Heart left ventricle (tissue), 16 donors: ENCODE results near the gene PRR5L. TPM values are rescaled to one million over a fixed set of nuclear protein-coding genes. Genes with fewer than 3 reads are reported as not detected.
A peak's percentile ranks its signal among the peaks of the same experiment; 100 is the strongest.

ENCODE experiments used
- ATAC-seq, 4 donors: fragments of 200-7000 bp; cut with Tn5 transposase; one replicate each; pipeline ENCODE4 v1.9.1; 2020 to 2022; ENCODE audit warnings: moderate library complexity in 4 of 4, mild to moderate bottlenecking in 3 of 4, moderate number of reproducible peaks in 1 of 4
- DNase-seq, 5 donors: peaks; one replicate each; pipeline ENCODE4 v3.0.0-alpha.2; 2020
- H3K27ac ChIP-seq, 12 donors: fragments of 200-600 bp; sonication (generic) in 4 of 12; one replicate each; pipeline versions ENCODE4 v1.5.0 to v1.8.0; 2016 to 2022; ENCODE audit warnings: mild to moderate bottlenecking in 2 of 12
- H3K27me3 ChIP-seq, 9 donors: fragments of 200-600 bp; sonication (generic) in 2 of 9; one replicate each; pipeline versions ENCODE4 v1.5.1 to v1.8.0; 2016 to 2022; ENCODE audit warnings: mild to moderate bottlenecking in 3 of 9
- H3K36me3 ChIP-seq, 9 donors: fragments of 200-600 bp; sonication (generic) in 2 of 9; one replicate each; pipeline versions ENCODE4 v1.5.0 to v1.8.0; 2018 to 2022; ENCODE audit warnings: mild to moderate bottlenecking in 2 of 9
- H3K4me1 ChIP-seq, 12 donors: fragments of 200-600 bp; sonication (generic) in 4 of 12; one replicate each; pipeline versions ENCODE4 v1.5.0 to v1.8.0; 2016 to 2022; ENCODE audit warnings: mild to moderate bottlenecking in 3 of 12
- H3K4me3 ChIP-seq, 12 donors: fragments of 200-600 bp; sonication (generic) in 4 of 12; one replicate each; pipeline versions ENCODE4 v1.5.0 to v1.8.0; 2017 to 2022; ENCODE audit warnings: mild to moderate bottlenecking in 9 of 12, moderate library complexity in 4 of 12
- H3K9me3 ChIP-seq, 12 donors: fragments of 200-600 bp; sonication (generic) in 4 of 12; one replicate each; pipeline versions ENCODE4 v1.5.0 to v1.8.0; 2016 to 2022; ENCODE audit warnings: mild to moderate bottlenecking in 1 of 12
- CTCF ChIP-seq, 12 donors: fragments of 200-600 bp; sonication (generic) in 4 of 12; IDR thresholded peaks; one replicate each; pipeline versions ENCODE4 v1.5.0 to v1.8.0; 2018 to 2022; ENCODE audit warnings: antibody characterized with exemption in 12 of 12, mild to moderate bottlenecking in 5 of 12
- POLR2A ChIP-seq, 2 donors: fragments of 450-650 bp; IDR thresholded peaks; one replicate each; pipeline ENCODE4 v1.6.1; 2017; ENCODE audit warnings: antibody characterized with exemption in 2 of 2, mild to moderate bottlenecking in 2 of 2, moderate library complexity in 2 of 2
- WGBS, 4 donors: extraction: QIAGEN DNeasy Blood & Tissue Kit in 2 of 4; methylation state at CpG; one replicate each; pipeline versions ENCODE4 v1.1.5 to v1.1.7; 2013 to 2018; 5-methylcytosine and 5-hydroxymethylcytosine counted together
- intact Hi-C, 10 donors: fragments of 100-400 bp; cut with DNase I; formaldehyde crosslinking; loops; one replicate each; pipeline versions ENCODE4 v1.11.1 to v1.14.2; 2022
- polyA plus RNA-seq, 2 donors: library from polyadenylated mRNA; stranded (reverse); fragments of 200-250 nt; gene quantifications; one replicate each; pipeline ENCODE4 v1.2.3, GENCODE V29; 2013
- total RNA-seq, 9 donors: library from RNA; depleted of rRNA in 2 of 9; stranded (reverse); fragments of >200 nt in 2 of 9; fragmentation: NEBNext Ultra II Directional in 3 of 9; extraction: Animal tissue kit (Norgen Biotek cat#: 25700) in 3 of 9; gene quantifications; one replicate each; pipeline versions ENCODE4 v1.1.0 to v1.2.4, GENCODE V29; 2016 to 2023
- donor health status: ischemic (EF 13 %, LVEDD 7.1; RV severe dilation, severe dysfunction).
- donor health status: healthy with polysubstance abuse.
- donor health status: DM: no; HTN: yes; CAD: no.
- donor health status: DM: no; HTN: no; CAD: no.
- donor health status: ischemic (EF 25% LVEDD 6.9; RV normal size, moderate dysfunction).
- donor health status: ischemic (EF 25% LVEDD 5.7; RV mildly dilated, moderate dysfunction).
- donor health status: healthy.
- donor health status: DM: yes; HTN: yes; CAD: no.
- donor health status: ischemic (EF 35%, LVEDD 5.7; RV mildly dilated, moderate dysfunction).
- donor health status: nonischemic (EF 11% LVEDD 7.7; RV severe dilation, severe dysfunction).
- donor health status: DM: yes; HTN: yes; CAD: no.
- donor health status: PGD.
- donor health status: ischemic (EF 29% LVEDD 5.4; RV normal size, mild dysfunction).
- donor health status: nonischemic (EF 23%, LVEDD 6.1; RV moderate dilation, normal function).

PRR5L gene
- total and polyA plus RNA-seq, 11 donors: 0.61 to 17.8 (median 3.1) TPM

GRCh38 chr11:36426226-36426848 is 130.2 kb downstream of the PRR5L start:
- WGBS, 4 donors: 79 to 92% (median 86%) methylated on average over 4 of the region's 4 CpGs
- Histone ChIP-seq H3K36me3 (peaks cover 0 to 18% (median 0%) of the 10 kb centered on the region in 9 donors), H3K9me3 (no peaks in the 10 kb centered on the region), H3K4me3 (no peak overlapping the region), H3K27me3 (no peaks in the 10 kb centered on the region), H3K4me1 (peaks cover 0 to 48% (median 10%) of the 10 kb centered on the region in 12 donors), H3K27ac (peak overlapping the region in 4 of 12 donors; percentile 10 to 71 (median 46))
- intact Hi-C loops: no loop called here
- no peak for ATAC-seq
- no peak for DNase-seq
- TF ChIP-seq CTCF (IDR thresholded peaks at IDR 0.05): no peak
- no peak for TF ChIP-seq POLR2A (IDR thresholded peaks at IDR 0.05)

GRCh38 chr11:36427079-36427478 is 131.0 kb downstream of the PRR5L start:
- DNase-seq (peak in 1 of 5 donors; percentile 53), ATAC-seq (peak in 1 of 4 donors; percentile 43)
- Histone ChIP-seq H3K36me3 (peaks cover 0 to 18% (median 0%) of the 10 kb centered on the region in 9 donors), H3K27ac (peak overlapping the region in 3 of 12 donors; percentile 7 to 71 (median 48)), H3K9me3 (no peaks in the 10 kb centered on the region), H3K4me3 (no peak overlapping the region), H3K4me1 (peaks cover 0 to 43% (median 5%) of the 10 kb centered on the region in 12 donors), H3K27me3 (no peaks in the 10 kb centered on the region)
- intact Hi-C loops: no loop called here
- 69 to 81% (median 78%) methylated on average over 4 of the region's 4 CpGs for WGBS, 4 donors
- no peak for TF ChIP-seq CTCF (IDR thresholded peaks at IDR 0.05)
- TF ChIP-seq POLR2A (IDR thresholded peaks at IDR 0.05): no peak

GRCh38 chr11:36427876-36428275 is 131.8 kb downstream of the PRR5L start:
- Histone ChIP-seq H3K4me1 (peaks cover 0 to 41% (median 4%) of the 10 kb centered on the region in 12 donors), H3K27ac (no peak overlapping the region), H3K4me3 (no peak overlapping the region), H3K36me3 (peaks cover 0 to 19% (median 0%) of the 10 kb centered on the region in 9 donors), H3K27me3 (no peaks in the 10 kb centered on the region), H3K9me3 (no peaks in the 10 kb centered on the region)
- TF ChIP-seq CTCF (IDR thresholded peaks at IDR 0.05) (no peak), POLR2A (IDR thresholded peaks at IDR 0.05) (no peak)
- intact Hi-C loops: no loop called here
- 77 to 89% (median 84%) methylated on average over 3 of the region's 3 CpGs for WGBS, 4 donors
- DNase-seq (no peak), ATAC-seq (no peak)

GRCh38 chr11:36431429-36432092 is 135.5 kb downstream of the PRR5L start:
- H3K4me3 ChIP-seq: peak overlapping the region in 1 of 12 donors; percentile 24
- peaks cover 0 to 48% (median 2%) of the 10 kb centered on the region in 9 donors for H3K36me3 ChIP-seq
- ATAC-seq (peak; percentile 69 to 98 (median 94)), DNase-seq (peak in 4 of 5 donors; percentile 45 to 86 (median 72))
- TF ChIP-seq POLR2A (IDR thresholded peaks at IDR 0.05) (no peak), CTCF (IDR thresholded peaks at IDR 0.05) (peak in 2 of 12 donors; percentile 4 to 11)
- intact Hi-C loops: no loop called here
- no peaks in the 10 kb centered on the region for H3K27me3 ChIP-seq
- H3K27ac ChIP-seq: peak overlapping the region in 8 of 12 donors; percentile 21 to 66 (median 44)
- no peaks in the 10 kb centered on the region for H3K9me3 ChIP-seq
- 62 to 74% (median 71%) methylated on average over 11 of the region's 11 CpGs for WGBS, 4 donors
- peaks cover 0 to 22% (median 0%) of the 10 kb centered on the region in 12 donors for H3K4me1 ChIP-seq
